ENCODE data around the gene NLGN1.

- TF ChIP-seq, protein P1, sequence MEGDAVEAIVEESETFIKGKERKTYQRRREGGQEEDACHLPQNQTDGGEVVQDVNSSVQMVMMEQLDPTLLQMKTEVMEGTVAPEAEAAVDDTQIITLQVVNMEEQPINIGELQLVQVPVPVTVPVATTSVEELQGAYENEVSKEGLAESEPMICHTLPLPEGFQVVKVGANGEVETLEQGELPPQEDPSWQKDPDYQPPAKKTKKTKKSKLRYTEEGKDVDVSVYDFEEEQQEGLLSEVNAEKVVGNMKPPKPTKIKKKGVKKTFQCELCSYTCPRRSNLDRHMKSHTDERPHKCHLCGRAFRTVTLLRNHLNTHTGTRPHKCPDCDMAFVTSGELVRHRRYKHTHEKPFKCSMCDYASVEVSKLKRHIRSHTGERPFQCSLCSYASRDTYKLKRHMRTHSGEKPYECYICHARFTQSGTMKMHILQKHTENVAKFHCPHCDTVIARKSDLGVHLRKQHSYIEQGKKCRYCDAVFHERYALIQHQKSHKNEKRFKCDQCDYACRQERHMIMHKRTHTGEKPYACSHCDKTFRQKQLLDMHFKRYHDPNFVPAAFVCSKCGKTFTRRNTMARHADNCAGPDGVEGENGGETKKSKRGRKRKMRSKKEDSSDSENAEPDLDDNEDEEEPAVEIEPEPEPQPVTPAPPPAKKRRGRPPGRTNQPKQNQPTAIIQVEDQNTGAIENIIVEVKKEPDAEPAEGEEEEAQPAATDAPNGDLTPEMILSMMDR (IDR thresholded peaks at IDR 0.05), result no peak
- TF ChIP-seq POLR2A (IDR thresholded peaks at IDR 0.05), result no peak
Measured at GRCh38 chr3:174198199-174198598, 800.7 kb downstream of the NLGN1 start.
